T-helper 1 cell treated with Interleukin-12 subunit alpha and Interleukin-12 subunit beta and Interleukin-4 antibody, amounts not matched to agents 30 μg/mL and 1 μg/mL, for 36 hours (primary cell): Measurements from ENCODE around the gene RHBDL1.

Source experiments
- H3K27ac Mint-ChIP-seq: one replicate; pipeline ENCODE4 v1.8.0; 2021; ENCODE audit warnings: mild to moderate bottlenecking, mixed read lengths
- H3K27me3 Mint-ChIP-seq: one replicate; pipeline ENCODE4 v1.8.0; 2021; ENCODE audit warnings: low read depth, mixed read lengths
- H3K36me3 Mint-ChIP-seq: one replicate; pipeline ENCODE4 v1.8.0; 2021; ENCODE audit warnings: low read depth, mixed read lengths
- H3K4me1 Mint-ChIP-seq: one replicate; pipeline ENCODE4 v1.8.0; 2021; ENCODE audit warnings: low read depth, mixed read lengths
- H3K4me3 Mint-ChIP-seq: one replicate; pipeline ENCODE4 v1.8.0; 2021; ENCODE audit warnings: mild to moderate bottlenecking, moderate library complexity, mixed read lengths
- H3K9me3 Mint-ChIP-seq: one replicate; pipeline ENCODE4 v1.8.0; 2021; ENCODE audit warnings: mixed read lengths

The RHBDL1 gene

GRCh38 chr16:715477-716199 lies 40.2 kb downstream of the RHBDL1 start:
- Mint-ChIP-seq H3K4me1 (peaks cover 4% of the 10 kb centered on the region), H3K27ac (no peak overlapping the region), H3K36me3 (no peaks in the 10 kb centered on the region), H3K4me3 (peak overlapping the region; percentile 50), H3K9me3 (no peaks in the 10 kb centered on the region), H3K27me3 (peaks cover 32% of the 10 kb centered on the region)

DNA sequence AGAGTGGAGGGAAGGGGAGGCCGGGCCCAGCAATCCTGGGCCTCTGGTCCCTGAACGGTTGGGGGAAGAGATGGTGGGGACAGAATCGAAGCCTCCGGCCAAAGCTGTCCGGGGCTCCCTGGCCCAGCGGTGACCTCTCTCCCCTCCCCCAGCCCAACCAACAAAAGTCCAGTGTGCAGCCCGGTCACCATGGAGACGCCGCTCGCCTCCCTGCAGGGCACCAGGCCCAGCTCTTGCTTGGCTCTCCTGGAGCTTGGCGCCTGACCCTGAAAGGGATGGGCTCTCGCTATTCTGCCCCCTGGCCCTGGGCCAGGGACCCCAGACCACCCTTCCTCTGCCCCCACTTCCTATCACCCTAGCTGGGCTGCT lies 40.7 kb downstream of the RHBDL1 start:
- H3K4me1 Mint-ChIP-seq: peaks cover 4% of the 10 kb centered on the region
- no peaks in the 10 kb centered on the region for H3K9me3 Mint-ChIP-seq
- no peaks in the 10 kb centered on the region for H3K36me3 Mint-ChIP-seq
- peak overlapping the region; percentile 50 for H3K4me3 Mint-ChIP-seq
- peaks cover 32% of the 10 kb centered on the region for H3K27me3 Mint-ChIP-seq
- no peak overlapping the region for H3K27ac Mint-ChIP-seq

DNA sequence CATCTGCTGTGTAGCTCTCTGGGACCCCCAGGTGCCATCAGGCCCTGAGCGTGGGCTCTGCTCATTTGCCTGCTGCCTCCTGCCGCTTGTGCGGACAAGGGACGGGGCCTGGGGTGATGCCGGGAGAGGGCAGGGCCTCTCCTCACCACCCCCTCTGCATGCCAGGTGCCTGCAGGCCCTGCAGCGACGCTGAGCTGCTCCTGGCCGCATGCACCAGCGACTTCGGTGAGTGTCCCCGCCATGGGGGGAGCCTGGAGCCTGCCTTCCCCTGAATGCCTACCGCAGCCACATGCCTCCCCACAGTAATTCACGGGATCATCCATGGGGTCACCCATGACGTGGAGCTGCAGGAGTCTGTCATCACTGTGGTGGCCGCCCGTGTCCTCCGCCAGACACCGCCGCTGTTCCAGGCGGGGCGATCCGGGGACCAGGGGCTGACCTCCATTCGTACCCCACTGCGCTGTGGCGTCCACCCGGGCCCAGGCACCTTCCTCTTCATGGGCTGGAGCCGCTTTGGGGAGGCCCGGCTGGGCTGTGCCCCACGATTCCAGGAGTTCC lies 41.4 kb downstream of the RHBDL1 start:
- Mint-ChIP-seq H3K27ac (no peak overlapping the region), H3K4me1 (peaks cover 4% of the 10 kb centered on the region), H3K27me3 (peaks cover 32% of the 10 kb centered on the region), H3K4me3 (no peak overlapping the region), H3K36me3 (no peaks in the 10 kb centered on the region), H3K9me3 (no peaks in the 10 kb centered on the region)

GRCh38 chr16:717450-718245 lies 42.2 kb downstream of the RHBDL1 start:
- H3K9me3 Mint-ChIP-seq: no peaks in the 10 kb centered on the region
- H3K4me3 Mint-ChIP-seq: no peak overlapping the region
- no peak overlapping the region for H3K27ac Mint-ChIP-seq
- no peaks in the 10 kb centered on the region for H3K36me3 Mint-ChIP-seq
- H3K27me3 Mint-ChIP-seq: peaks cover 31% of the 10 kb centered on the region
- H3K4me1 Mint-ChIP-seq: peaks cover 6% of the 10 kb centered on the region

- Mint-ChIP-seq H3K27me3 (peaks cover 28% of the 10 kb centered on the region), H3K36me3 (no peaks in the 10 kb centered on the region), H3K27ac (no peak overlapping the region), H3K4me1 (peaks cover 6% of the 10 kb centered on the region), H3K4me3 (no peak overlapping the region), H3K9me3 (no peaks in the 10 kb centered on the region)
These were observed 42.9 kb downstream of the RHBDL1 start for GRCh38 chr16:718389-718788.

DNA sequence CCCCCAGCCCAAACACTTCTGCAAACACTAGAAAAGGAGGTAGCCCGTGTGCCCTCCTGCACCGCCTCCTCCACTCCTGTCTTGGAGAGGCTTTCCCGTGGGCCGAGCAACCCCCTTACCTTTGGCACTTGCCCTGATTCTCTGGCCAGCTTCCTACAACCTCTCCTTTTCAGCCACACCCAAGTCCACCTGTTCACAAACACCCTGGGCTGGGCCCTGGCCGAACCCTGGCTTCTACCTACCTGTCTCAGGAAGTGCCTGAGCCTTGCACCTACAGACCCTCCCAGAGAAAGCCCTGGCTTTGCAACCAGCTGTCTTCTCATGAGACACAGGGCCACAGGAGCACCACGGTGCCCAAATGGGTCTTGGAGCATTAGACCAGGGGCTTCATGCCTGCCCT lies 43.5 kb downstream of the RHBDL1 start:
- no peak overlapping the region for H3K4me3 Mint-ChIP-seq
- H3K27me3 Mint-ChIP-seq: peaks cover 24% of the 10 kb centered on the region
- H3K27ac Mint-ChIP-seq: no peak overlapping the region
- no peaks in the 10 kb centered on the region for H3K36me3 Mint-ChIP-seq
- H3K9me3 Mint-ChIP-seq: no peaks in the 10 kb centered on the region
- peaks cover 6% of the 10 kb centered on the region for H3K4me1 Mint-ChIP-seq

- Mint-ChIP-seq H3K4me1 (peaks cover 6% of the 10 kb centered on the region), H3K27ac (no peak overlapping the region), H3K36me3 (no peaks in the 10 kb centered on the region), H3K9me3 (no peaks in the 10 kb centered on the region), H3K4me3 (peak overlapping the region; percentile 71), H3K27me3 (peaks cover 21% of the 10 kb centered on the region)
These were observed 44.5 kb downstream of the RHBDL1 start for GRCh38 chr16:719815-720446.

- Mint-ChIP-seq H3K27ac (no peak overlapping the region), H3K27me3 (peaks cover 21% of the 10 kb centered on the region), H3K4me1 (peaks cover 6% of the 10 kb centered on the region), H3K9me3 (no peaks in the 10 kb centered on the region), H3K36me3 (no peaks in the 10 kb centered on the region), H3K4me3 (peak overlapping the region; percentile 71)
These were observed 45.0 kb downstream of the RHBDL1 start for GRCh38 chr16:720447-720989.

- Mint-ChIP-seq H3K4me3 (peak within 1 kb of the TSS; percentile 71), H3K27ac (no peak within 1 kb of the TSS), H3K4me1 (peaks cover 6% of the 10 kb centered on the region), H3K36me3 (no peaks in the 10 kb centered on the region), H3K27me3 (peaks cover 20% of the 10 kb centered on the region), H3K9me3 (no peaks in the 10 kb centered on the region)
These were observed 45.7 kb downstream of the RHBDL1 start, which contains the start of gene ANTKMT for GRCh38 chr16:720990-721764. TSS of gene ANTKMT (plus strand) at chr16:721146. CDS start at chr16:721275, 129 bp downstream.

DNA sequence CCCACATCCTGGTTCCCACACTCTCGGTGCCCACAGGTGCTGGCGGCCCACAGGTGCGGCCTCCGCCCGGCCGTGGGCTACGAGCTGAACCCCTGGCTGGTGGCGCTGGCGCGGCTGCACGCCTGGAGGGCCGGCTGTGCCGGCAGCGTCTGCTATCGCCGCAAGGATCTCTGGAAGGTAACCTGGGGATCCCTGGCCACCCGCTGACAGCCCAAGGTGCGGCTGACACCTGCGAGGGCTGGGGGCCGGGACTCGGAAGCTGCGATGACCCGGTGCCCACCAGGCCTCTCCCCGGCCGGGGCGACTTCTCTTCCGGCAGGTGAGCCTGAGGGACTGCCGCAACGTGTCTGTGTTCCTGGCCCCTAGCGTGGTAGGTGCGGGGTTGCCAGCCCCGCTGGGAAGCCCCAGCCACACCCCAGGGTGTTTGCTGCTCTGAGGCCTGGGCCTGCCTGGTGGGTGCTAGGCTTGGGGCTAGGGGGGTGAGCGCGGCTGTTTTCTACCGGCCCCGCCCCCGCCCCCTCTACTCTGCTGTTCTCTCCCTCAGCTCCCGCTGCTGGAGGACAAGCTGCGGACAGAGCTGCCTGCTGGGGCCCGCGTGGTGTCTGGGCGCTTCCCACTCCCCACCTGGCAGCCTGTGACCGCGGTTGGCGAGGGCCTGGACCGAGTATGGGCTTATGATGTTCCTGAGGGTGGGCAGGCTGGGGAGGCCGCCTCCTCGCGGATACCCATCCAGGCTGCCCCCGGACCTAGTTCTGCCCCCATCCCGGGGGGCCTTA lies 46.5 kb downstream of the RHBDL1 start:
- H3K27me3 Mint-ChIP-seq: peaks cover 16% of the 10 kb centered on the region
- no peaks in the 10 kb centered on the region for H3K9me3 Mint-ChIP-seq
- H3K27ac Mint-ChIP-seq: no peak overlapping the region

DNA sequence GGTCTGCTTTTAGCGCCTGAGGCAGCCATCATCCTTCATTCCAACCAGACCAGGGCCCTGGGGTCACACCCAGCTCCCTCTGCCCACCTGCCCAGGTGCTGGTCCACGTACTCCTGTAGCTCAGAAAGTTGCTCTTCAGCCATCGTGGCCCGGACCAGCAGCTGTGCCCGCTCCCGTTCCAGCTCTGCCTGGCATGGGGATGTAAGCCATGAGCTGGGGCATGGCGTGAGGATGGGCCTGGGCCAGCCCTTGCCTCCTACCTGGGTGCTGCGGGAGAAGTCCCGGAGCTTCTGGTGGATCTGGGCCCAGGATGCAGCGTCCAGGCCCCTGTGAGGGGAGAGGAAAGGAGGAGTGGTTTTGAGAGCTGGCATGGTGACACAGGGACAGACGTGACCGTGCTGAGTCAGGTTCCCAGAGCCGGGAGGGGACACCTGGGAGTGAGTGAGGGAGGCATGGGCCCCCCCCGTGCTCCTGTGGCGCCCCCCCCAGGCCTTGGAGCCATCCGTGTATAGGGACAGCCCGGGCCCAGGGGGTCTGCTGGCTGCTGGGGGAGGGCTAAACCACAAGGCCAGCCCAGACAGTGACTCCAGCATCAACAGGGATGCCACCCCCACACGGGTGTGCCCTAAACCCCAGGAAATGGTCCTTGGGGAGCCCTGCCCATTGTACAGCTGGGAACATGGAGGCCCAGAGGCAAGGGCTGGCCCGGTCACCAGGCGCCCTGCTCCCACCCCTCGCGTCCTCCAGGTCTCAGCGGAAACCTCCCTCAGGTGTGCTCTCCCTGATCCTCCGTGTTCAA lies 47.6 kb downstream of the RHBDL1 start:
- peaks cover 16% of the 10 kb centered on the region for H3K27me3 Mint-ChIP-seq
- H3K4me3 Mint-ChIP-seq: no peak overlapping the region
- no peak overlapping the region for H3K27ac Mint-ChIP-seq

More for the DNA sequence above, 46.5 kb downstream of the RHBDL1 start:
- H3K4me3 Mint-ChIP-seq: peak overlapping the region; percentile 25
- peaks cover 6% of the 10 kb centered on the region for H3K4me1 Mint-ChIP-seq
- no peaks in the 10 kb centered on the region for H3K36me3 Mint-ChIP-seq

GRCh38 chr16:723695-724094 lies 48.2 kb downstream of the RHBDL1 start:
- Mint-ChIP-seq H3K27me3 (peaks cover 14% of the 10 kb centered on the region), H3K9me3 (no peaks in the 10 kb centered on the region), H3K27ac (no peak overlapping the region), H3K4me1 (peaks cover 6% of the 10 kb centered on the region), H3K4me3 (no peak overlapping the region), H3K36me3 (no peaks in the 10 kb centered on the region)

More for the DNA sequence above, 47.6 kb downstream of the RHBDL1 start:
- Mint-ChIP-seq H3K4me1 (peaks cover 6% of the 10 kb centered on the region), H3K36me3 (no peaks in the 10 kb centered on the region), H3K9me3 (no peaks in the 10 kb centered on the region)
